Activated B cell treated with CpG ODN at 0.5 μM for 24 hours (primary cell): Measurements from ENCODE around the gene TSPO2. TPM values are rescaled to one million over a fixed set of nuclear protein-coding genes. Genes with fewer than 3 reads are reported as not detected.

Experiments used
- ATAC-seq: fragments of 200-7000 bp; cut with Tn5 transposase; one replicate; pipeline ENCODE4 v1.10.0; 2021; ENCODE audit warnings: low read depth, mild to moderate bottlenecking, moderate library complexity
- CTCF ChIA-PET: fragments of 350-600 bp; sonication (Branson Sonifier 250); formaldehyde crosslinking; loops from one replicate; lab custom pipeline; 2021; ENCODE audit warnings: antibody characterized with exemption; lab: Charles Lee
- POLR2A ChIA-PET: fragments of 350-600 bp; sonication (Branson Sonifier 250); formaldehyde crosslinking; loops from one replicate; lab custom pipeline; 2021; ENCODE audit warnings: antibody characterized with exemption; lab: Charles Lee
- DNase-seq: peaks from one replicate; pipeline ENCODE4 v3.0.0; 2022
- H3K27ac Mint-ChIP-seq: one replicate; pipeline ENCODE4 v1.8.0; 2020; ENCODE audit warnings: mixed read lengths
- H3K27me3 Mint-ChIP-seq: one replicate; pipeline ENCODE4 v1.8.0; 2021; ENCODE audit warnings: mixed read lengths
- H3K36me3 Mint-ChIP-seq: one replicate; pipeline ENCODE4 v1.8.0; 2021; ENCODE audit warnings: low read depth, mixed read lengths
- H3K4me1 Mint-ChIP-seq: one replicate; pipeline ENCODE4 v1.8.0; 2021; ENCODE audit warnings: mixed read lengths
- H3K4me3 Mint-ChIP-seq: one replicate; pipeline ENCODE4 v1.8.0; 2020; ENCODE audit warnings: mild to moderate bottlenecking, mixed read lengths
- H3K9me3 Mint-ChIP-seq: one replicate; pipeline ENCODE4 v1.8.0; 2020; ENCODE audit warnings: mixed read lengths
- intact Hi-C: fragments of 100-400 bp; cut with micrococcal nuclease; formaldehyde crosslinking; loops from one replicate; pipeline ENCODE4 v1.15.1; 2024
- total RNA-seq: library from RNA; stranded (reverse); gene quantifications from 2 replicates; pipeline ENCODE4 v1.2.3, GENCODE V29; 2022
- TF ChIP-seq, protein P1 (sequence below): fragments of 200-600 bp; IDR thresholded peaks from one replicate; pipeline ENCODE4 v1.8.0; 2022; ENCODE audit warnings: antibody characterized with exemption, mild to moderate bottlenecking

Gene TSPO2
- total RNA-seq, 1 donor from 2014 or later, result not detected

DNA sequence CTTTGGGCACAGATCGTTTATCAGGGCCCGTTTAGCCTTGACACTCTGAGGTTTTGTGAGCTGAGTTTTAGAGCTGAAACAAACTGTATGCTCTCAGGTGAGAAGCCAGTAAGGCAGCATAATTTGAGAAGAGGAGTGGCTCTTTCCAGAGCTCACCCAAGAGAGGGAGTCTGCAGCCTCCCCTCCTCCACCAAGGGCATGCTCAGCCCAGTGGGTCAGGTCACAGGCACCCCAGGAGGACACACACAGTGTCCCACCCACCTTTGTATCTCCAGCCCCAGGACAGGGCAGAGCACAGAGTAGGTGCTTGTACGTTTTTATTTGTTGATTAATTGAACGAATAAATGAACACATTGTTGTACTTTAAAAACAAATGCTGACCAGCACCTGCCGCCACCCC, 3.4 kb downstream of the TSPO2 start:
- CTCF ChIA-PET, result interaction anchor here (1.2 kb wide), 1 partner anchor 17 kb away, joined by 5 read pairs; no protein-coding TSS in a partner anchor
- DNase-seq, result no peak
- H3K4me1 Mint-ChIP-seq, result no peaks in the 10 kb centered on the region
- H3K27ac Mint-ChIP-seq, result no peak overlapping the region
- intact Hi-C loops, result no loop called here
- no peak overlapping the region for H3K4me3 Mint-ChIP-seq
- no peak for ATAC-seq
- TF ChIP-seq, protein P1, sequence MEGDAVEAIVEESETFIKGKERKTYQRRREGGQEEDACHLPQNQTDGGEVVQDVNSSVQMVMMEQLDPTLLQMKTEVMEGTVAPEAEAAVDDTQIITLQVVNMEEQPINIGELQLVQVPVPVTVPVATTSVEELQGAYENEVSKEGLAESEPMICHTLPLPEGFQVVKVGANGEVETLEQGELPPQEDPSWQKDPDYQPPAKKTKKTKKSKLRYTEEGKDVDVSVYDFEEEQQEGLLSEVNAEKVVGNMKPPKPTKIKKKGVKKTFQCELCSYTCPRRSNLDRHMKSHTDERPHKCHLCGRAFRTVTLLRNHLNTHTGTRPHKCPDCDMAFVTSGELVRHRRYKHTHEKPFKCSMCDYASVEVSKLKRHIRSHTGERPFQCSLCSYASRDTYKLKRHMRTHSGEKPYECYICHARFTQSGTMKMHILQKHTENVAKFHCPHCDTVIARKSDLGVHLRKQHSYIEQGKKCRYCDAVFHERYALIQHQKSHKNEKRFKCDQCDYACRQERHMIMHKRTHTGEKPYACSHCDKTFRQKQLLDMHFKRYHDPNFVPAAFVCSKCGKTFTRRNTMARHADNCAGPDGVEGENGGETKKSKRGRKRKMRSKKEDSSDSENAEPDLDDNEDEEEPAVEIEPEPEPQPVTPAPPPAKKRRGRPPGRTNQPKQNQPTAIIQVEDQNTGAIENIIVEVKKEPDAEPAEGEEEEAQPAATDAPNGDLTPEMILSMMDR, result no peak
- POLR2A ChIA-PET, result no interaction called here
- H3K9me3 Mint-ChIP-seq, result no peaks in the 10 kb centered on the region
- peaks cover 7% of the 10 kb centered on the region for H3K36me3 Mint-ChIP-seq
- no peaks in the 10 kb centered on the region for H3K27me3 Mint-ChIP-seq

DNA sequence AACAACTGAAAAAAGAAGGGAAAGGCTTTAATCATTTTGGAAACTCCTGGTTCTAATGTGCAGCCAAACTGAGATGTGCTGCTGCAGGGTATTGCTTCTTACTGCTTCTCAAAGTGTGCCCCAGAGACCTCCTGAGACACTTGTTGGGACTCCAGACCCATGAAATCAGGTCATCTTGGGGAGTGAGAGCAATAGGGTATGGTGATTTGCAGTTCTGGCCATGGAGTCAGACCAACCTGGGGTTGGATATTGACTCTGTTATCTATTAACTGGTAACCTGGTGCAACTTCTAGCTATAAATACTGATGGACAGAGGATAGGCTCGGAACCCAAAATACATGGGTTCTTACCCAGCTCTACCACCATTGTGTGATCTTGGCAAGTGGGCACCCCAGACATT, 3.8 kb downstream of the TSPO2 start:
- H3K9me3 Mint-ChIP-seq, result no peaks in the 10 kb centered on the region
- H3K4me3 Mint-ChIP-seq, result no peak overlapping the region

DNA sequence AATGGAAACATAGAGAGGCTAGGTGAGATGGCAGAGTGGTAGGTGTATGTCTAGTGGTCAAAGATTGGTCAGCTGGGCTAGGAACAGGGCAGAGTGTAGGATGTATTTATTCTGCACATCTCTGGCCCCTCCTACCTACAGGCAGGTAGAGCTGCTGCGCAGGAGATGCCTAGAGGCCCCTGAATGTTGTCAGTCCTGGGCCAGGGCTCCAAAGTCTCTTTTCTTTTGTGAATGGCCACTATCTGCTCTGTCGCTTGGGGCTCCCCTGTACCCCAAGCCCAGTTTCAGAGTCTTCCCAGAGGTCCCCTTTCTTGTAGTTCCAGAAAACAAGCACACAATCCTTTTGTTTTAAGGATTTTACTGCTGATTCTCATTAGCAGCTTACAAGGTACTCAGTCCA, 5.0 kb downstream of the TSPO2 start:
- DNase-seq, result no peak
- Mint-ChIP-seq H3K36me3 (peaks cover 8% of the 10 kb centered on the region), H3K9me3 (no peaks in the 10 kb centered on the region), H3K27ac (no peak overlapping the region), H3K4me3 (no peak overlapping the region), H3K4me1 (peaks cover 11% of the 10 kb centered on the region), H3K27me3 (no peaks in the 10 kb centered on the region)
- POLR2A ChIA-PET, result no interaction called here
- TF ChIP-seq, protein P1, result no peak
- ATAC-seq, result no peak
- CTCF ChIA-PET, result no interaction called here
- intact Hi-C loops, result no loop called here

More for the DNA sequence above, 3.8 kb downstream of the TSPO2 start:
- ATAC-seq, result no peak
- Mint-ChIP-seq H3K27ac (no peak overlapping the region), H3K4me1 (no peaks in the 10 kb centered on the region), H3K36me3 (peaks cover 7% of the 10 kb centered on the region), H3K27me3 (no peaks in the 10 kb centered on the region)
- CTCF ChIA-PET, result interaction anchor here (1.2 kb wide), 1 partner anchor 18 kb away, joined by 5 read pairs; no protein-coding TSS in a partner anchor
- TF ChIP-seq, protein P1, result no peak
- DNase-seq, result no peak
- POLR2A ChIA-PET, result no interaction called here
- intact Hi-C loops, result no loop called here

DNA sequence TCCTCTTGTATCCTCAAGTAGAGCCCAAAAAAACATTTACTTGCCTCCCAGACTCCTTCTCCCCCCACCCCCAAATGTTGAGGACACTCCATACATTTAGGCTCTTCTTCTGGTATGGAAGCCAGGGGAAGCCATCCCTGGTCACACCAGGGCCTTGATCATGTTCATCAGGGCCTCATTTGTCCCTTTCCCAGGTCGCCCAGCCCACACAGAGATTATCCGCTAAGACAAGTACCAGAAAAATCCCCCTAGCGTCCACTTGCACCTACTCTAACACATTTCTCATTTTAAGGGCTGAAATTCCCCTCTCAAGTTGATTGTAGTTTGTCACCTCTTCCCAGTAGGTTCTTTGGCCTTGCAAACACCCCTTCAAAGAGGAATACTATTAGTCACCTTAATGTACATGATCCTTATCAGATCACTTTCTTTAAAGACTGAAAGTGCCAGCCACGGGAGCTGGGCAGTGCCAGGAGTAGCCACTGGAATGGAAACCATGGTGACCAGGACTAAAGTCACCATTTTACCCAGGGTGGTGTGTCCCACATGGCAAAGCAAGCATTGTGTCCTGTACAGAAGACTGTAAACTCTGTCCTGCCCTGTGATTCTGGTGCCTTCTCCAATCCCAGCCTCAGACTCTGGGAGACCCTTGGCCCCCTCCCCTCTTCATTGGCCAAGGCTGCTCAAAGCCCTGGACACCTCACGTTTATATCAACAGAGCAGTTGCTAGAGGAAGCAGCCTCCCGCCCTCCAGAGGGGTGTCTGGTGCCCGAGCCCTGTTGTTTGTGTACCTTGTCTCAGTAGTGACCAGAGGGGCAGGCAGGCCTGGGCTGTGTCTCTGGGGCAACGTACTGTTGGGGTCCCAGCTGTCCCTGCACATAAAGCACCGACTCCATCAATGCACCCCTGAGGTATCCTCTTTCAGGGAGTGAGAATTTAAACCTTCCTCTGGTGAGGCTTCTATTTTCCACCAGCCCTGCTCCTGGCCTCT, 5.8 kb downstream of the TSPO2 start:
- TF ChIP-seq, protein P1, result no peak
- H3K4me3 Mint-ChIP-seq, result no peak overlapping the region
- ATAC-seq (no peak), DNase-seq (no peak)
- no peaks in the 10 kb centered on the region for H3K9me3 Mint-ChIP-seq
- ChIA-PET CTCF (no interaction called here), POLR2A (no interaction called here)
- peaks cover 17% of the 10 kb centered on the region for H3K4me1 Mint-ChIP-seq
- no peak overlapping the region for H3K27ac Mint-ChIP-seq
- peaks cover 8% of the 10 kb centered on the region for H3K36me3 Mint-ChIP-seq
- H3K27me3 Mint-ChIP-seq, result no peaks in the 10 kb centered on the region
- intact Hi-C loops, result no loop called here

DNA sequence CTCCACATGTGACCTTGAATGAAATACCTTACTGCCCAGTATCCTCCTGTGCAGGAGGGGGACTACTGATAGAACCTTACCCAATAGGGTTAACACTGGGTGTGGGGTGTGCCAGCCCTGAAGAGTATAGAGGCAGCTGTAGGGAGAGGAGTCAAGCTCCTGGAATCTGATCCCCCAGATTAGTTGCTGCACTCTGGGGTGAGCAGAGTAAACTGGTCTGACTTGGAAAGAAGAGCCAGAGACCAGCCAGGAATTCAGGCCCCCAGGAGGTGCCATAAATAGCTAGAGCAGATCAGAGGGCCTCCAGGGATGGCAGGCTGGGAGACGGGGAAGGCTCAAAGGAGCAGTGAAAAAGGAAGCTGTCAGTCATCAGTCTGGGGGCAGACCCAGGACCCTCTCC, 7.3 kb downstream of the TSPO2 start:
- H3K9me3 Mint-ChIP-seq, result no peaks in the 10 kb centered on the region
- ATAC-seq (no peak), DNase-seq (no peak)
- no peak overlapping the region for H3K4me3 Mint-ChIP-seq
- peaks cover 17% of the 10 kb centered on the region for H3K4me1 Mint-ChIP-seq
- CTCF ChIA-PET, result interaction anchor here (1.5 kb wide), 1 partner anchor 10 kb away, joined by 5 read pairs; the partner anchor contains the start of gene UNC5CL
- POLR2A ChIA-PET, result no interaction called here
- TF ChIP-seq, protein P1, result no peak
- no peak overlapping the region for H3K27ac Mint-ChIP-seq
- intact Hi-C loops, result no loop called here
- peaks cover 8% of the 10 kb centered on the region for H3K36me3 Mint-ChIP-seq
- no peaks in the 10 kb centered on the region for H3K27me3 Mint-ChIP-seq
